NCI-H1092 treated with DMSO at 0.1 percent for 48 hours (cell line): Measurements from ENCODE around the gene PCNA.
"Not testable (repeated sequence)": the region's sequence is repeated elsewhere in the genome, so short reads cannot be mapped to it uniquely, and the experiment has no call there.

ENCODE experiments used
- DNase-seq: peaks from one replicate; lab custom pipeline; 2025; lab: John Stamatoyannopoulos, UW

PCNA gene

DNA sequence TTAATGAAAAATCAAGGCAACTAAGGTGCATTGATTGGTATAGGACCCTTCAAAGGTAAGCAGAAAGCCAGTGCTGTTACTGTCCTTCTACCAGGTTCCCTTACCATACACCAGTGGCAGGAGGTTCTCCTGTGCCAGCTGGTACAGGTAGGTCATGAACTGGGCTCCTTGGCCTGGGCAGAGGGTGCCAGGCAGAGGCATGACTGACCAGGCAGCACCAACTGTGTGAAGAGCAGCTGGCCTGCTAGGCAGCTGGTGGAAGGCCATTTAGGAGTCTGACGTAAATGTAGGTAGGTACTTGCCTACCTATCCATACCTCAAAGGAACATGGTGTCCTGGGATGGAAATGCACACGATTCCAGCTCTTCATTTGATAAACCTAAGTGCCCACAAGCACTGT, 23.3 kb downstream of the PCNA start:
- DNase-seq = no peak

DNA sequence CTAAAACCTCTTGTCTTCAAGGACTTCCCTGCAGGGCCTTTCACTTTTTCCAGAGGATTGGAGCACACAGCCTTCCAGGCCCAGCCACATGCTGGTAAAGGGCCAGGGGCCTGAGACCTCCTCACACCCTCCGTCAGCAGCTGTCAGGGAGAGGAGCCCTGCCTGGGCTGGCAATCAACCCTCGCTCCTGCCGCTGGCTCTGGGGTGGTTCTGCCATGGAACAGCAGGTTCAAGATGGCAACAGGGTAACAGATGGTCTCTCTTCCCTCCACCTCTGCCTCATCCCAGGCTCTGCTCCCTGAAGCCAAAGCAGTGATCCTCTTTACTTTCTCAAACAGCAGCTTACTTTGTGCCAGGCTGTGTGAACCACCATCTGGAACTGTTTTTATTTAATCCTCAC, 23.8 kb downstream of the PCNA start:
- DNase-seq = no peak

DNA sequence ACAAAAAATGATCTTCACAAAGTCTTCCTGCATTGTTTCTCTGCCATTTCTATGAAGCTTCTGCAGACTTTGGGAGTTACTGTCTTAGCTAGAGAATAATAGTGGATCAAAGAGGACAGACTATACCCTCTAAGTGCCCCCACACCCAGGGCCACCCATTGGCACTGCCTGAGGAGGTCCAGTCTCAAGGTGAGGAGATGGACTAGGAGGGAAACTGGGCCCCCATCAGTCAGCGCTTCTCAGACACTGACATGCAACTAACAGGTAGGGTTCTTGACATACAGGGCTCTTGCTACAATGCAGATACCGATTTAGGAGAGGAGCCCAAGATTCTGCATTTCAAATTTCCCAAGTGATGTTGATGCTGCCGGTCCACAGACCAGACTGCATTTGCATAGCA, 24.3 kb downstream of the PCNA start:
- no peak for DNase-seq

DNA sequence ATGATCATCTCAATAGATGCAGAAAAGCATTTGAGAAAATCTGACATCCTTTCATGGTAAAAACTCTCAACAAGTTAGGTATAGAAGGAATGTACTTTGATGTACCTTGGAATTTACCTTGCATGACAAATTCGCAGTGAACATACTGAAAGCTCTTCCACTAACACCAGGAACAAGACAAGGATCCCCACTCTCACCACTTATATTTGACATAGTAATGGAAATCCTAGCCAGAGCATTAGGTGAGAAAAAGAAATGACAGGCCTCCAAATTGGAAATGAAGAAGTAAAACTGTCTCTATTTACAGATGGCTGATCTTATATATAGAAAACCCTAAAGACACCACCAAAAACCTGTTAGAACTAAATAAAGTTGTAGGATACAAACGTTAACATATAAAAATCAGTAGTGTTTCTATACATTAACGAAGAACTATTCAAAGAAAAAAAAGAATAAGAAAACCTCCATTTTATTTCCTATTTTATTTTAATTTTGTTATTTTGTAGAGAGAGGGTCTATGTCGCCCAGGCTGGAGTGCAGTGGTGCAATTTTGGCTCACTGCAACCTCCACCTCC, 26.9 kb downstream of the PCNA start:
- DNase-seq = no peak

DNA sequence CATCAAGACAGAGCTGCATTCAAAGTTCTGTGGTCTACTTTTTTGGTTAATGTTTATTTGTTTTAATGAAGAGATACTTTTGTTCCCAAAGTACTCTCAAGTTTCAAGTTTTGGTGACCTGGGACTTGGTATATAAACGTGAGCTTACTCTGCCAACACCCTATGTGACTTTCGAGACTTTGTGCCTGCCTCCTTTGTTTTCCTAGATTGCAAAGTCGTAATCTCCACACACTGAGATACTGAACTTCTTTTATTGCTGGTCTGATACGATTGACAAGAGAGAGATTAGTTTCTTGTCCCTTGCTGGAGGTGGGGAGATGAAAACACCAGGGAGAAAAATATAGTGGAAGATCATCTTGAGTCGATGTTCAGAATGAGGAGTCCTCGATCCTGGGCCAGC, 27.9 kb downstream of the PCNA start:
- DNase-seq = no peak

DNA sequence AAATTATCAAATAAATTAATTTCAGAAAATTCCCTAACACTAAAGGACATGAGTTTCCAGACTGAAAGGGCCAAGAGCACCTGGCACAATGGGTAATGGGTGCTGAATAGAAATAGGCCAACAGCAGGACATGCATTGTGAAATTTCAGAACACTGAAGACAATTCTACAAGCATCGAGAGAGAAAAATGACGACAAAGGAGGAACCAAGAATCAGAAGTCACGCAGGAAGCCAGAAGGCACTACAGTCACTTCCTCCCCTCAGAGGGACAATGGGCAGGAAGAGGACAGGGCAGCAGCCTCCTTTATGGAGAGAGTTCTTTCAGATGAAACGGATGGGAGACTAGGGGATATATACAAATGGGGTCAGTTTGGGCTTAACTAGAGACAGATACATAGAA, 29.6 kb downstream of the PCNA start:
- DNase-seq = no peak

DNA sequence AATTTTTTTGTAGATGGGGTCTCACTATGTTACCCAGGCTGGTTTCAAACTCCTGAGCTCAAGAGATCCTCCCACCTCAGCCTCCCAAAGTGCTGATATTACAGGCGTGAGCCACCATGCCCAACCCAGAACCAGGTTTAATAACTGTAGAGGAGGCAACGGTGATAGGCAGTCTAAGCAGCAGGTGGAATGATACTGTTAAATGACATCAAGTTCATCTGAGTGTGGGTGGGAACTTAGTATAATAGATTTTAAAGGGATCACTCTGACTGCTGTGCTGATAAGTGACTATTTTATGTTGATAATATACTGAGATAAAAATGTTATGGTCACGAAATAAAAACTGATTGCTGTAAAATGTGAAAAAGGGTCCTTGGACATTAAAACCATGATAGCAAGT, 31.1 kb downstream of the PCNA start:
- DNase-seq = no peak

DNA sequence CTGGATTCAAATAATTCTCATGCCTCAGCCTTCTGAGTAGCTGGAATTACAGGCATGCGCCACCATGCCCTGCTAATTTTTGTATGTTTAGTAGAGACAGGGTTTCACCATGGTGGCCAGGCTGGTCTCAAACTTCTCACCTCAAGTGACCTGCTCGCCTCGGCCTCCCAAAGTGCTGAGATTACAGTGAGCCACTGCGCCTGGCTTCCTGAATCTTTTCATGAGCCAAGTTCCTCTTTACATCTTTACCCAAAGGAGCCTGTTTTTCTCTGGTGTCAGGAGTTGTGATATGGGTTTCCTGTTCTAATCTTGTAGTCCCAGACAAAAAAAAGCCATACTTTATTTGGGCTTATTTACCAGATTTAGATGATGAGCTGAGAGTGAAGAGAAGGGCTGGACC, 34.4 kb downstream of the PCNA start:
- DNase-seq = no peak

DNA sequence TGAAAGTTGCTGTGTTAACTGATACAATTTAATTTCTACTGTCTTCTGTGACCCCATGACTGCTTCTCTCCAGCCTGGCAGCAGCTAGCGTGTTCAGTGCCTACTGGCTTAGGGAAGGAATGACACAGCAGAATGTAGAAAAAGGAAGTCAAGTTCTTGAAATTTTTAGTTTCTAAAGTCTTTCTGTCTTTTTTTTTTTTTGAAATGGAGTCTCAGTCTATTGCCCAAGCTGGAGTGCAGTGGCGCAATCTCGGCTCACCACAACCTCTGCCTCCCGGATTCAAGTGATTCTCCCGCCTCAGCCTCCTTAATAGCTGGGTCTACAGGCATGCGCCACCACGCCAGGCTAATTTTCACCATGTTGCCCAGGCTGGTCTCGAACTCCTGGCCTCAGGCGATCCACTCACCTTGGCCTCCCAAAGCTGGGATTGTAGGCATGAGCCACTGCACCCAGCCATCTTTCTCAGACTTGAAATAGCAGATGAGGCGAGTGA, 39.3 kb downstream of the PCNA start:
- DNase-seq = no peak

DNA sequence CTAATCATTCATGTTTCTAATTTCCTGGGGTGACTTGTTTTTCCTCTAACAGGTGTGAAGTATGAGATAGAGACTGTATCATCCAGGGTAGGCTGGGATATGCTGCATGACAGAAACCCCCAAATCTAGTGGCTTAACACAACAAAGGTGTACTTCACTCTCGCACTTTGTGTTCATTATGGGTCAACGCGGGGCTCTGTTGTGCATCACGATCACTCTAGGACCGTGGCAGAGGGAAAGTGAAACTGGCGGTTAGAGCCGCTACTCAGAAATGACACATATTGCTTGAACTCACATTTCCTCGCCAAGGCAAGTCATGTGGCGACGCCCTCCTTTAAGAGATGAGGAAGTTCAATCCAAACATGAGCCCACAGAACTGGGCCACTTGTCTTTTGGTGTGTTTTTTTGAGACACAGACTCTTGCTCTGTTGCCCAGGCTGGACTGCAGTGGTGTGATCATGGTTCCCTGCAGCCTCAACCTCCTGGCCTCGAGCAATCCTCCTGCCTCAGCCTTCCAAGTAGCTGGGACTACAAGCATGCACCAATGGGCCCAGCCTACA, 41.3 kb downstream of the PCNA start:
- no peak for DNase-seq

DNA sequence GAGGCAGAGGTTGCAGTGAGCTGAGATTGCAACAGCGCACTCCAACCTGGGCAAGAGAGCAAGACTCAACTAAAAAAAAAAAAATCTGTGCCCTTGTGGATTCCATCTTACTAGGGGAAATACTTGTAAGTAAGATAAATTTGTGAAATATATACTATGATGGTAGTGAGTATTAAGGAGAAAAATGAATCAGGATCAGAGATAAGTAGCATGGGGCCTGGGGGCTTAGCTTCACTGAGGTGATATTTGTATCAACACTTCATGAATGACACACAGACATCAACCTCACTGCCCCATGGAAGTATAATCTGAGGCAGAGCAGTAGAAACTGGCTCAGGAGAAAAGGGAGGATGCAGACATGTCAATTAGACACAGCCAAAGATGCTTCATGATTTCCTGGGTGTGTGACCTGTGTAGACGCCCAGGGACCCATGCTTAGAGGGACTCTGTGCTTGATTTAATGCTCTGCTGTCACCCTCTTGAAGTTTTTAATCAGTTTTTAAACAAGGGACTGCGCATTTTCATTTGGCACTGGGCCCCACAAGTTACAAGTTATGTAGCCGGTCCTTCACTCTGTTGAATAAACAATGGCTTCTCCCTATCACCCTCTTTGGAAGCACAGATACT, 41.9 kb downstream of the PCNA start:
- no peak for DNase-seq

DNA sequence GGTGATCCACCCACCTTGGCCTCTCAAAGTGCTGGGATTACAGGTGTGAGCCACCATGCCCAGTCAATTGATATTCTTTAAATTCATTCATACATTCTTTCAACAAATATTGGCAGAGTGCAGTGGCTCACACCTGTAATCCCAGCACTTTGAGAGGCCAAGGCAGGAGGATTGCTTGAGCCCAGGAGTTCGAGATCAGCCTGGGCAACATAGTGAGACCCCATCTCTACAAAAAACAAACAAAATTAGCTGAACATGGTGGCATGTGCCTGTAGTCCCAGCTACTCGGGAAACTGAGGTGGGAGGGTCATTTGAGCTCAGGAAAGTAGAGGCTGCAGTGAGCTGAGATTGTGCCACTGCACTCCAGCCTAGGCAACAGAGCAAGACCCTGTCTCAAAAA, 42.8 kb downstream of the PCNA start:
- not testable (repeated sequence) for DNase-seq

DNA sequence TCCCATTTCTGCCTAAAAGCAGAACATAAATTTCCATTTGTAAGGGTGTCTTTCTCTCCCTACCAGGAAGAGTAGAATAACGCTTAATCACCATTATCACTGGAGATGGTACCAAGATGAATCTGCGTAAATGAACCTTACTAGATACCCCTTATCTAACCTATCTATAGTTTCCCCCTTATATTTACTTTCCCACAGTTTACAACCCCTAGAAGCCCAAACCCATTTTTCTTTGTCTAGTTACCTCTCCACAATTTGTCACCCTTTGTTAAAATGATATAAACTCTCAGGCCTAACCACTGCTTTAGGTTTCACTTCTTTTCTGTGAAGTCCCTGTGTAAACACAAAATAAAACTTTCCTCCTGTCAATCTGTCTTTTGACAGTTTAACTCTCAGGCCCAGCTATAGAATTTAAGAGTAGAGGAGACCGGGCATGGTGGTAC, 45.5 kb downstream of the PCNA start:
- DNase-seq = no peak

DNA sequence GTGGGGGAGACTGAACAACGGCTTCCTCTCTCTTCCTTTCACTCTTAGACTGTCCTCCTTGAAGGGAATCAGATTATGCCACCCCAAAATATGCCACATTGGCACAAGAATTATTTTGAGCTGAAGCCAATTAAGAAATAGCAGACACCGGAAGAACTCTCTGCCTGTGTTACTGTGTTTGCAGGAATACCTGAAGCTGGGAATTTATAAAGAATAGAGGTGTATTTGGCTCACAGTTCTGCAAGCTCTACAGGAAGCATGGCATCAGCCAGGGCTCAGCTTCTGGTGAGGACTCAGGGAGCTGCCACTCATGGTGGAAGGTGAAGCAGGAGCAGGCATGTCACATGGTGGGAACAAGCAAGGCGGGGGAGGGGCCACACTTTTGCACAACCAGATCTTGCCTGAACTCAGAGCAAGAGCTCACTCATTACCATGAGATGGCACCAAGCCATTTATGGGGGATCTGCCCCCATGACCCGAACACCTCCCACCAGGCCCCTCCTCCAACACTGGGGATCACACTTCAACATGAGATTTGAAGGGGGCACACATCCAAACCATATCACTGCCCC, 46.0 kb downstream of the PCNA start:
- DNase-seq = no peak

DNA sequence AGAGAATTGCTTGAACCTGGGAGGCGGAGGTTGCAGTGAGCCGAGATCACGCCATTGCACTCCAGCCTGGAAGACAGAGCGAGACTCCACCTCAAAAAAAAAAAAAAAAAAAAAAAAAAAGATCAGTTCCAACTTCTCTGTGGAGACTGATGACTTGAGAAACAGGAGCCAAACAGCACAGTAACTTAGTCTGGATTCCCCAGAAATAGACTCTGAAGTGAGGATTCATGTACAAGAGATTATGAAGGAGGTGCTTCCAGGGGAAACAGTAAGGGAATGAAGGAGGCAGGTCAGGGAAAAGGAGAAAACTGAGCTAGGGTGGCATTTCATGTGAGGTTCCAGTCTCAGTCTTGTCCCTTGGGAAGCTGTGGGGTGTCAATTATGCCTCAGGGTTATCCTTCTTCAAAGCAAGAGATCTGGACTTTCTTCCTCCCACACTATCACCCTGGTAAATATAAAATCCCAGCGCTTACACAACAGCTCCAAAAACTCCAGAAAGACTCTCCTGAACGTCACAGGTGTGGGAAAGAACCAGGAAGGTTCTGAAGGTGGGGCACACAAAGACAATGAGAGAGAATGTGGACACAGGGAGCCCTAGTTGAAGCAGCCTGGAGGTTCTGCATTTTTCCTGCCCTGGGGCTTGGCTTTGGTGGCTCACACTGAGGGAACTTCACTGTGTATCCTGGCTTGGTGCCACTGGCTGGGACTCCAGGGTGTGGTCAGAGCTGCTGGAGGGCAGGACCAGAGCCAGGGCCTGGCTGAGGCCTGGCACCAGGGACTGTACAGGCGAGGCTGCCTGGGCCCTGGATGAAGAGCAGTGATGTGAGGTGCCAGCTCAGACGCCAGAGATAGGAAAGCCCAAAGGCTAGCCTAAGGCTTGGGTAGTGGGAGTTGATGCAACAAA, 46.8 kb downstream of the PCNA start:
- no peak for DNase-seq

DNA sequence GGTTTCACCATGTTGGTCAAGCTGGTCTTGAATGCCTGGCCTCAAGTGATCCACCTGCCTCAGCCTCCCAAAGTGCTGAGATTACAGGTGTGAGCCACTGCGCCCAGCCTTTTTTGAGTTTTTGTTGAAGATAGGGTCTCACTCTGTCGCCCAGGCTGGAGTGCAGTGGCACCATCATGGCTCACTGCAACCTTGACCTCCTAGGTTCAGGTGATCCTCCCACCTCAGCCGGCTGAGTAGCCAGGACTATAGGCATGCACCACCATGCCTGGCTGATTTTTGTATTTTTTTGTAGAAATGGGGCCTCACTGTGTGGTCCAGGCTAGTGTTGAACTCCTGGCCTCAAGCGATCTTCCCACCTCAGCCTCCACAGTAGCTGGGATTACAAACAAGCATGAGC, 47.8 kb downstream of the PCNA start:
- DNase-seq = not testable (repeated sequence)

DNA sequence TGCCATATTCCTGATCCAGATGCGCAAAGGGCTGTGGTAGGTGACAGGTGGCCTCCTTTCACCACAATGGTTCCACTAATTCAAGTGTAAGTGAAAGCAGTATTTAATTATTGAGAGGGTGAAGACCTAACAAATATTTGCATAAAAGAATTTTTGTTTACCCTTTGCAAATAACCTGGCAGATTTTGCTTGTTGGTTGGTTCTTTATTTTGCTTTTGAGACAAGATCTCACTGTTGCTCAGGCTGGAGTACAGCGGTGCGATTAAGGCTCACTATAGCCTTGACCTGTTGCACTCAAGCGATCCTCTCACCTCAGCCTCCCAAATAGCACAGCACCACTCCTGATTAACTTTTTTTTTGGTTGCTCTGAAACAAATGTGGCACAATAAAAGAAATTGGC, 49.2 kb downstream of the PCNA start:
- no peak for DNase-seq

DNA sequence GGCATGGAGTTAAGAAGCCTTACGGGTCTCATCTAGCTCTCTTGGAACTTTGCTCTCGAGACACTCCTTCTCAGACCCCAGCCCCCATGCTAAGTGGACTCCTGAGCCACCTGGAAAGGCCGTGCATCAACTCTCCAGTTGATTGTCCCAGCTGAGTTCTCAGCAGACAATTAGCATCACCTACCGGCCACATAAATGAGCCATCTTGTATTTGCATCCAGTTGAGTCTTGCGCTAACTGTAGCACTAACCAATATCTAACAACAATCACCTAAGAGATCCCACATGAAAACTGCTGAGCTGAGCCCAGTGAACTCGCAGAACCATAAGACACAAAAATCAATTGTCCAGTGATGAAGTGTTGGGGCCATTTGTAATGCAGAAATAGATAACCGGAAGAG, 49.7 kb downstream of the PCNA start:
- DNase-seq = no peak

DNA sequence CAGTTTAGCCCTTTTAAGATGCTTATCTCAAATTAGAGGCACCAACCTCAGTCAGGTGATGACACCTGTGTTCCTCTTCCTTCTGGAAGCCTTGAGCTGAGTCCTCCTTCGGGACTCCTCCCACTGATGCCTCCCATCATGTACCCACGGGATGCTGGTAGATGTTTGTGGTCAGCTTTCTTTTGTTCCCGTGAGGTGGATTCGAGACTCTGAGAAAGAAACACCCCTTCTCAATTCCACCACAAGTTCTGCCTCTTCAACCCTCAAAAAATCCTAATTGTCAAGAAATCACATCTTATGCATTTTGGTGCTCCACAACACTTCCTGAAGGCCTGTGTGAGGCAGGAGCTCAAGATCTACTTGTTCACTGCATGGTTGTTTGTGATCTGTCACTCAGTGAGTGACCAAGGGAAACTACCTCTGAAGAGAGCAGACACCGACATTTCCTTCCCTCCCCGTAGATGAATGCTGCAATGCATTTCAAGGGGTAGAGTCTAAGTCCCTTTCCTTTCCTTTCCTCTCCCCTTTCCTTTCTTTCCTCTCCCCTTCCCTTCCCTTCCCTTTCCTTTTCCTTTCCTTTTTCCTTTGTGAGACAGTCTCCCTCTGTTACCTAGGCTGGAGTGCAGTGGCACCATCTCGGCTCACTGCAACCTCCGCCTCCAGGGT, 50.5 kb downstream of the PCNA start:
- DNase-seq = no peak

DNA sequence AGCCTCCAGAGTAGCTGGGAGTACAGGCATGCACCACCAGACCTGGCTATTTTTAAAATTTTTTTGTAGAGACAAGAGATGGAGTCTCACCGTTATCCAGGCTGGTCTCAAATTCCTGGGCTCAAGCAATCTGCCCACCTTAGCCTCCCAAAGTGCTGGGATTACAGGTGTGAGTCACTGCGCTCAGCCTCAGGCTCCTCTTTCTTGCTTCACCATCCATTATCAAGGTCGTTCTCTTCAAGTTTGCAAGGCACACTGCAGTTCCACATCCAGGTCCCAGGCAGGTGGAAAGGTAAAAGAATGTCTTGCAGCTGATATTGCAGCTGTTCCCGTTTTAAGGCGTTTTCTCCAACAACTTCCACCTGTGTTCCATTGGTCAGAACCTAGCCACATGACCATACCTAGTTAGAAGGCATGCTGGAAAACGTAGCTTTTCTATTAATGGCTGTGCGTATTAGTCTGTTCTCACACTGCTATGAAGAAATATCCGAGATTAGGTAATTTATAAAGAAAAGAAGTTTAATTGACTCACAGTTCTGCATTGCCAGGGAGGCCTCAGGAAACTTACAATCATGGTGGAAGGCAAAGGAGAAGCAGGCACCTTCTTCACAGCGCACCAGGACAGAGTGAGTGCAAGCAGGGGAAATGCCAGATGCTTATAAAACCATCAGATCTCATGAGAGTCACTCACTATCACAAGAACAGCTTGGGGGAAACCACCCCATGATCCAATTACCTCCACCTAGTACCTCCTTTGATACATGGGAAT, 51.7 kb downstream of the PCNA start:
- DNase-seq = no peak

DNA sequence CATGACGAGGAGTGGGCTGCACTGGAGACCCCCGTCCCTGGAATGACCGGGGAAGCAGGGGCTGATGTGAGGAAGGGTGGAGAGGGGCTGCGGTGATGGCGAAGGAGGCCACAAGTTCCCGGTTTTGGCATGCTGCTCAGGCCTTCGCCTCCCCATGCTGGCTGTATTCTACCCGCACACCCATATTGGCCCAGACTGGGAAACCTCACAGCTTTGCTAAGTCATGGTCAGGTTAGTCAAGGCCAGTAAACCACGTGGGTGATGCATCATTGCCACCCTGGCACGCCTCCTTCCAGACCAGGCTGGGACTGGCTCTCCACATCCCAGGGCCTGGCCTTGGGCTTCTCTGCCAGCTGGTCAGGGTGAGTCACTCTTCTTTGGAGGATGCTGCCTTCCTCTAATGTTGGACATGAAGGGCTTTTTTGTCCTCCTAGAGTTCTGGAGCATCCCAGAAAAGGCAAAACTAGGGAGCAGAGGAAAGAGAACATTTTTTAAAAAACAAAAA, 53.8 kb downstream of the PCNA start:
- DNase-seq = no peak
